GM12891 (cell line): Measurements from ENCODE around the gene VWA7.
"Not testable (repeated sequence)": the region's sequence is repeated elsewhere in the genome, so short reads cannot be mapped to it uniquely, and the experiment has no call there.

ENCODE experiments used
- DNase-seq: peaks from one replicate; pipeline ENCODE4 v3.0.0; 2011; ENCODE audit warnings: low spot score; ENCODE audit not compliant: insufficient read length
- FAIRE-seq: peaks from 2 replicates; lab custom pipeline; 2011; peaks lifted over from hg19 to GRCh38; lab: Jason Lieb, UNC
- PAX5 ChIP-seq: IDR thresholded peaks from 2 replicates; pipeline ENCODE4 v1.6.1; 2011; ENCODE audit warnings: low read length, moderate library complexity, mild to moderate bottlenecking; ENCODE audit not compliant: insufficient read depth, severe bottlenecking
- POLR2A ChIP-seq: IDR thresholded peaks from 2 replicates; pipeline ENCODE4 v1.6.1; 2011; ENCODE audit warnings: low read depth, low read length, control low read depth
- POLR2AphosphoS5 ChIP-seq: IDR thresholded peaks from 2 replicates; pipeline ENCODE4 v1.6.1; 2011; ENCODE audit warnings: low read depth, low read length, control low read depth
- POU2F2 ChIP-seq: IDR thresholded peaks from 2 replicates; pipeline ENCODE4 v1.6.1; 2011; ENCODE audit warnings: low read depth, mild to moderate bottlenecking, control low read depth, low read length, moderate library complexity
- SPI1 ChIP-seq: IDR thresholded peaks from 2 replicates; pipeline ENCODE4 v1.6.1; 2011; ENCODE audit warnings: low read depth, low read length, control low read depth
- TAF1 ChIP-seq: IDR thresholded peaks from 2 replicates; pipeline ENCODE4 v1.6.1; 2011; ENCODE audit warnings: low read depth, low read length, control low read depth

The VWA7 gene

GRCh38 chr6:31815025-31815838 lies 38.1 kb upstream of the VWA7 start, which contains the start of the genes HSPA1A and HSPA1L:
Gene HSPA1A, plus strand, starts transcription at chr6:31815543. Its CDS starts 214 bp downstream, at chr6:31815757.
Gene HSPA1L, minus strand, starts transcription at chr6:31815283. Its CDS starts 3,311 bp downstream, at chr6:31811972.
- peak; percentile 32; the same call in 1 of the 2 replicates for TF ChIP-seq TAF1
- TF ChIP-seq SPI1: no peak
- TF ChIP-seq POLR2A: peak; percentile 71
- TF ChIP-seq POU2F2: 0 out of 2 replicates have a peak, but pooled peaks have one; percentile 13
- TF ChIP-seq POLR2AphosphoS5: peak; percentile 70
- TF ChIP-seq PAX5: no peak
- DNase-seq (peak; percentile 47), FAIRE-seq (no peak)

- no peak for FAIRE-seq
- TF ChIP-seq POLR2AphosphoS5: no peak
- TF ChIP-seq SPI1: no peak
- no peak for TF ChIP-seq PAX5
- TF ChIP-seq POU2F2: no peak
- TF ChIP-seq TAF1: no peak
- TF ChIP-seq POLR2A: no peak
- DNase-seq: peak; percentile 68
Observed at GRCh38 chr6:31814677-31815024, 37.5 kb upstream of the VWA7 start.

- FAIRE-seq: no peak
- TF ChIP-seq POLR2A (no peak), SPI1 (no peak), TAF1 (no peak), PAX5 (no peak), POU2F2 (no peak), POLR2AphosphoS5 (no peak)
- no peak for DNase-seq
Observed at GRCh38 chr6:31813465-31813849, 36.3 kb upstream of the VWA7 start.

- no peak for DNase-seq
- FAIRE-seq: no peak
- TF ChIP-seq POLR2A (no peak), POU2F2 (no peak), PAX5 (no peak), POLR2AphosphoS5 (no peak)
Observed at GRCh38 chr6:31811645-31812044, 34.5 kb upstream of the VWA7 start.

- not testable (repeated sequence) for FAIRE-seq, DNase-seq
Observed at GRCh38 chr6:31808599-31808998, 31.5 kb upstream of the VWA7 start.

- DNase-seq: peak; percentile 100
- FAIRE-seq: peak; percentile 96
- TF ChIP-seq SPI1 (peak; percentile 93), POLR2AphosphoS5 (peak; percentile 92), POLR2A (peak; percentile 91), POU2F2 (peak; percentile 57; the same call in 1 of the 2 replicates), TAF1 (peak; percentile 67), PAX5 (peak; percentile 7)
Observed at GRCh38 chr6:31806470-31807272, 29.5 kb upstream of the VWA7 start, which contains the start of gene LSM2. Gene LSM2, minus strand, starts transcription at chr6:31806966. Its CDS starts 209 bp downstream, at chr6:31806757.

GRCh38 chr6:31805939-31806469 lies 28.9 kb upstream of the VWA7 start:
- DNase-seq (no peak), FAIRE-seq (no peak)
- TF ChIP-seq POLR2AphosphoS5: no peak

GRCh38 chr6:31801031-31801927 lies 24.2 kb upstream of the VWA7 start:
- not testable (repeated sequence) for FAIRE-seq

GRCh38 chr6:31799781-31800180 lies 22.7 kb upstream of the VWA7 start:
- TF ChIP-seq POLR2A: no peak
- no peak for TF ChIP-seq SPI1
- no peak for TF ChIP-seq PAX5
- no peak for TF ChIP-seq TAF1
- no peak for TF ChIP-seq POLR2AphosphoS5
- TF ChIP-seq POU2F2: no peak
- DNase-seq (no peak), FAIRE-seq (no peak)

More at GRCh38 chr6:31801031-31801927, 24.2 kb upstream of the VWA7 start:
- not testable (repeated sequence) for DNase-seq
